Transverse colon (tissue), 4 donors: ENCODE data around the gene DEPP1. TPM values are rescaled to one million over a fixed set of nuclear protein-coding genes. Genes with fewer than 3 reads are reported as not detected.

Experiments
- DNase-seq: peaks from one replicate; pipeline ENCODE4 v3.0.0-alpha.2; 2019
- H3K27ac ChIP-seq, 4 donors: fragments of 200-600 bp; sonication (generic); 2 replicates each; pipeline ENCODE4 v1.5.1; 2016 to 2018; ENCODE audit warnings: inconsistent platforms in 4 of 4
- H3K27me3 ChIP-seq: fragments of 200-600 bp; sonication (generic); 2 replicates; pipeline ENCODE4 v1.5.1; 2017; ENCODE audit warnings: inconsistent platforms
- H3K36me3 ChIP-seq, 4 donors: fragments of 200-600 bp; sonication (generic); 2 replicates each; pipeline ENCODE4 v1.5.1; 2017 to 2019; ENCODE audit warnings: inconsistent platforms in 4 of 4
- H3K4me1 ChIP-seq, 4 donors: fragments of 200-600 bp; sonication (generic); 2 replicates each; pipeline ENCODE4 v1.5.1; 2017 to 2020; ENCODE audit warnings: inconsistent platforms in 4 of 4
- H3K4me3 ChIP-seq, 4 donors: fragments of 200-600 bp; sonication (generic); 1 replicate in 1 of 4; 2 replicates in 3 of 4; pipeline versions ENCODE4 v1.5.1 to v1.6.1; 2017 to 2019; ENCODE audit warnings: inconsistent platforms in 4 of 4
- H3K9me3 ChIP-seq, 2 donors: fragments of 200-600 bp; sonication (generic); 2 replicates each; pipeline ENCODE4 v1.5.1; 2017 to 2019; ENCODE audit warnings: inconsistent platforms in 2 of 2
- CTCF ChIP-seq, 5 experiments: fragments of 200-600 bp in 3 of 5; fragments of 450-650 bp in 2 of 5; sonication (generic) in 3 of 5; IDR thresholded peaks; 1 replicate in 2 of 5; 2 replicates in 3 of 5; pipeline ENCODE4 v1.5.1; 2016 to 2017; ENCODE audit warnings: antibody characterized with exemption in 5 of 5, inconsistent platforms in 3 of 5, mild to moderate bottlenecking in 2 of 5, moderate library complexity in 1 of 5
- EP300 ChIP-seq: sonication (generic); formaldehyde crosslinking; IDR thresholded peaks from one replicate; pipeline ENCODE4 v1.6.1; 2017; ENCODE audit warnings: antibody characterized with exemption, low read depth
- POLR2A ChIP-seq: fragments of 450-650 bp; IDR thresholded peaks from one replicate; pipeline ENCODE4 v1.6.1; 2016; ENCODE audit warnings: antibody characterized with exemption, mild to moderate bottlenecking, moderate library complexity
- POLR2AphosphoS5 ChIP-seq, 3 donors: sonication (generic); formaldehyde crosslinking; IDR thresholded peaks; one replicate each; pipeline ENCODE4 v1.6.1; 2016; ENCODE audit warnings: antibody characterized with exemption in 3 of 3
- WGBS, 2 donors: methylation state at CpG; one replicate each; pipeline ENCODE4 v1.1.5; 2018; ENCODE audit warnings: low coverage in 1 of 2; 5-methylcytosine and 5-hydroxymethylcytosine counted together
- in situ Hi-C, 4 donors: fragments of 200-750 bp; cut with MboI; loops; one replicate each; pipeline versions ENCODE4 v1.15.0 to v1.15.1; 2017; ENCODE audit warnings: low sequenced_read_pairs in 3 of 4, low pct_ligation_motif_present in 1 of 4, low pct_unique_long_range_greater_than_20kb in 1 of 4
- intact Hi-C: fragments of 100-400 bp; cut with DNase I; formaldehyde crosslinking; loops from one replicate; pipeline ENCODE4 v1.15.1; 2023; ENCODE audit warnings: low total_unique reads
- total RNA-seq, 4 donors: library from RNA; depleted of rRNA; stranded (reverse); fragments of >200 nt; gene quantifications; one replicate each; pipeline ENCODE4 v1.1.0, GENCODE V29; 2016

DEPP1 gene
- total RNA-seq, 4 donors from 2014 or later, result 14.6 to 109 (median 76.6) TPM

DNA sequence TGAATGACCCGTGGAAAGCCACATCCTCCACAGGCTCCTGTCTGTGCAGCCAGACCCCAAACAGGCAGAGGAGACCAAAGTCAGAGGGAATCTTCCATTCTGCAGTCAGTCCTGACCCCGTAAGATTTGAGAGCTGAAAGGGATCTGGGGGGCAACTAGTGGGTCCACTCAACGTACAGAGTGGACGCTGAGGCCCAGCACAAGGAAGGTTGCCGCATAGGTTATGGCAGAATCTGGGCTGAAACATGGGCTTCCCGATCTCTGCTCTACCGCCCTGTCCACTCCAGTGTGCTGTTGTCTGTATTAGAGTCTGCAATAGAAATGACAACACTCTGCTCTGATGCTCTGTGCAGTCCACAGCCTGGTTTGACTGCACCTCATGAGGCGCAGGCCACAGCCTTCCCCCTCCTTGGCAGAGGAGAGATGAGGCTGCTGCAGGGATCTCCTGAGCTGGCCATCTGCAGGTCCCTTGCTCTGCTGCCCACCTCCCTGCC is 14.2 kb upstream of the DEPP1 start:
- Histone ChIP-seq H3K27ac (peak overlapping the region in 1 of 4 donors; percentile 86), H3K4me1 (peaks cover 14 to 39% (median 20%) of the 10 kb centered on the region in 4 donors), H3K9me3 (no peaks in the 10 kb centered on the region), H3K36me3 (no peaks in the 10 kb centered on the region), H3K4me3 (no peak overlapping the region), H3K27me3 (no peaks in the 10 kb centered on the region)
- TF ChIP-seq EP300 (no peak), POLR2AphosphoS5 (IDR thresholded peaks at IDR 0.05) (no peak)
- intact Hi-C loops (no loop called here), in situ Hi-C loops (no loop called here)
- no peak for DNase-seq
- WGBS, 2 donors, result 92% methylated on average over 8 of the region's 8 CpGs; no CpG with 5 or more reads in 1 of the 2 donors

DNA sequence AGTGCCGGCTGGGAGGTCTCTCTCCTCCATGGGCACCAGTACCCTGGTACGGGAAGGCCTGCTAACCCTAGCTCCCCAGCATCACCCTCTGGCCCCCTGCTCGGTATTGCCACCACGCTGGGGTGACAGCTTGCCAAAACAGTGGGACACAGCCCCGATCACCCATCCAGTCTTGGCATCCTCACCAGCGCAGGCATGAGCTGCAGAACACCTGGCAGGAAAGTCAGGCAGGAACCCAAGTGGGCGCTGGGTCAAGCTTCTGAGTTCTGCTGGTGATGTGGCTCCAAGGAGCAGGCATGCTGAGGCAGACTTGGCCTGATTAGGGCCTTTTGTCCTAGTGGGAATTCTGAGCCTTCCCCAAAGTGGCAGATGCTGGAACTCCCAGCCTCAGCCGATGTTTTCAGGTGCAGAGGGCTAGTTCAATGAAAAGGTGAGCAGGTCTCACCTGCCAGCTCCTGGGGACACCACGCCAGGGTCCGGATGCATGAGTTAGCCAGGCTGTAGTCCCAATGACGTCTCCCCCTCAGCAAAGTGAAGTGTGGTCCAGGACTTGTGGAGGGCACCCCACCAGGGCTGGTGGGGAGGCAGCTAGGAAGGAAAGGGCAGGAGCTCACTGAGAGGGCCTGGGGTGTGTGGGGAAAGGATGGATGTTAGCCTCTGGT is 13.6 kb upstream of the DEPP1 start:
- TF ChIP-seq POLR2AphosphoS5 (IDR thresholded peaks at IDR 0.05) (no peak), CTCF (IDR thresholded peaks at IDR 0.05) (no peak), EP300 (no peak), POLR2A (no peak)
- no peak for DNase-seq
- 89 to 95% methylated on average over 4 to 11 of the region's 11 CpGs for WGBS, 2 donors
- H3K4me3 ChIP-seq, result no peak overlapping the region
- peak overlapping the region in 2 of 4 donors; percentile 2 to 27 for H3K27ac ChIP-seq
- no peaks in the 10 kb centered on the region for H3K27me3 ChIP-seq
- peaks cover 14 to 33% (median 16%) of the 10 kb centered on the region in 4 donors for H3K4me1 ChIP-seq
- intact Hi-C loops (no loop called here), in situ Hi-C loops (no loop called here)
- H3K36me3 ChIP-seq, result no peaks in the 10 kb centered on the region
- no peaks in the 10 kb centered on the region for H3K9me3 ChIP-seq

GRCh38 chr10:44991571-44991970 is 13.0 kb upstream of the DEPP1 start:
- no peak for DNase-seq
- TF ChIP-seq POLR2AphosphoS5 (IDR thresholded peaks at IDR 0.05) (no peak), CTCF (IDR thresholded peaks at IDR 0.05) (no peak), POLR2A (no peak), EP300 (no peak)
- Histone ChIP-seq H3K36me3 (no peaks in the 10 kb centered on the region), H3K27me3 (no peaks in the 10 kb centered on the region), H3K4me3 (no peak overlapping the region), H3K9me3 (no peaks in the 10 kb centered on the region), H3K4me1 (peaks cover 9 to 27% (median 13%) of the 10 kb centered on the region in 4 donors), H3K27ac (peak overlapping the region in 3 of 4 donors; percentile 2 to 27 (median 3))
- intact Hi-C loops, result no loop called here
- 78 to 83% methylated on average over 3 to 5 of the region's 5 CpGs for WGBS, 2 donors
- in situ Hi-C loops, result no loop called here

DNA sequence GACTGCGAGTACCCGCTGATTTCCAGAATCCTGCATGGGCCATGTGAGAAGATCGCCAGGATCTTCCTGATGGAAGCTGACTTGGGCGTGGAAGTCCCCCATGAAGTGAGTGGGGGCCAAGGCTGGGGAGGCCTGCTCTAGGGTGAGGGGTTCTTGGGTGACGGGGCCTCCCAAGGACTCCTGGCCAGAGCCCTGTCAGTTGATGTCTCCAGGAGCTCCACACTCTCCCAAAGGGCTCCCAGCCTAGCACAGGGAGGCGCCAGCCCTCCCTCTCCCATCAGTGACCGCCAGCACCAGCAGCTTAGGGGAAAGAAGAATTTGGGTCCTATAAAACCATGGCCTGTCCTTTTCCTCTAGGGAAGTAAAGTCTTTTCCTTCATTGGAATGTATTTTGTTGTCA is 12.4 kb upstream of the DEPP1 start:
- DNase-seq, result no peak
- Histone ChIP-seq H3K27ac (peak overlapping the region in 2 of 4 donors; percentile 3 to 27), H3K36me3 (no peaks in the 10 kb centered on the region), H3K4me3 (no peak overlapping the region), H3K9me3 (no peaks in the 10 kb centered on the region), H3K27me3 (no peaks in the 10 kb centered on the region), H3K4me1 (peaks cover 6 to 21% (median 8%) of the 10 kb centered on the region in 4 donors)
- intact Hi-C loops (no loop called here), in situ Hi-C loops (no loop called here)
- TF ChIP-seq POLR2A (no peak), POLR2AphosphoS5 (IDR thresholded peaks at IDR 0.05) (no peak), CTCF (IDR thresholded peaks at IDR 0.05) (no peak), EP300 (no peak)
- WGBS, 2 donors, result 96% methylated on average over 7 of the region's 7 CpGs; no CpG with 5 or more reads in 1 of the 2 donors
